A673 (cell line): ENCODE data around the gene SKP2.

Experiments used
- CTCF ChIP-seq: fragments of 300-800, 200-600 bp; sonication (generic); conservative IDR thresholded peaks from 2 replicates; pipeline ENCODE4 v1.5.1; 2017; ENCODE audit warnings: low read depth, mild to moderate bottlenecking, antibody characterized with exemption, low read length, moderate library complexity, mixed read lengths
- EZH2 ChIP-seq: fragments of 200-600 bp; sonication (generic); IDR thresholded peaks from 2 replicates; pipeline ENCODE4 v1.6.1; 2017; ENCODE audit warnings: borderline replicate concordance, low read depth, mild to moderate bottlenecking, mixed read lengths, antibody characterized with exemption, low read length; ENCODE audit not compliant: poor library complexity, severe bottlenecking

GRCh38 chr5:36160617-36161016 lies 8.7 kb downstream of the SKP2 start:
- TF ChIP-seq CTCF (no peak), EZH2 (no peak)
